A673 (cell line): ENCODE results near the gene EFCAB6.

Experiments used
- CTCF ChIP-seq: fragments of 300-800, 200-600 bp; sonication (generic); conservative IDR thresholded peaks from 2 replicates; pipeline ENCODE4 v1.5.1; 2017; ENCODE audit warnings: low read depth, mild to moderate bottlenecking, antibody characterized with exemption, low read length, moderate library complexity, mixed read lengths
- EZH2 ChIP-seq: fragments of 200-600 bp; sonication (generic); IDR thresholded peaks from 2 replicates; pipeline ENCODE4 v1.6.1; 2017; ENCODE audit warnings: borderline replicate concordance, low read depth, mild to moderate bottlenecking, mixed read lengths, antibody characterized with exemption, low read length; ENCODE audit not compliant: poor library complexity, severe bottlenecking

GRCh38 chr22:43821606-43822425 is 9.7 kb upstream of the EFCAB6 start:
- no peak for TF ChIP-seq CTCF
- TF ChIP-seq EZH2 = no peak
